ENCODE measurements around the gene TP53I13.

Gene TP53I13

GRCh38 chr17:29567554-29568330 is 759 bp upstream of the TP53I13 start:
- peak; percentile 53 for DNase-seq (ENCODE audit: low read depth)

GRCh38 chr17:29569245-29569950 is 897 bp downstream of the TP53I13 start:
- no peak for DNase-seq (ENCODE audit: low read depth)

DNA sequence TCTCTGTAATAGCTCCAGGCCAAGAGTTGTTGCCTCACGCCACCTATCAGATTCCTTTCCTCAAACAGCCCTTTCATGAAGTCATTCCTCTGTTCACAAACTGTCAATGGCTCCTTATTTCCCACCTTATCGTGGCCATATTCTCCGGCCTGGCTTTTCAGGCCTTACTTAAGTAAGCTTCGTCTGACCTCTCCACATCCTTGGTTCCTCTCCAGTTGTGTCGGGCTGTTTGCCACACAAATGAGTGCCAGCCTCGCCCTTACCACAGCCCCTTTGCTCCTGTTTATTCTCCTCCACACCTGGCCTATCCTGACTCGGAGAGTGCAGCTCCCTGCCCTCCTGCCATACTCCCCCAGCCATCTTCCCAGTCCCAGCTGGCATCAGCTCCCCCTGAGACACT is 2.0 kb downstream of the TP53I13 start:
- no peak for DNase-seq (ENCODE audit: low read depth)

- DNase-seq (ENCODE audit: low read depth) = no peak
Measured at GRCh38 chr17:29571486-29571882, 3.0 kb downstream of the TP53I13 start.

- no peak for DNase-seq (ENCODE audit: low read depth)
Measured at GRCh38 chr17:29571883-29572681, 3.6 kb downstream of the TP53I13 start.

- DNase-seq (ENCODE audit: low read depth) = peak; percentile 52
Measured at GRCh38 chr17:29572691-29573557, 4.4 kb downstream of the TP53I13 start.

- DNase-seq (ENCODE audit: low read depth) = no peak
Measured at GRCh38 chr17:29573558-29573869, 5.0 kb downstream of the TP53I13 start.

- no peak for DNase-seq (ENCODE audit: low read depth)
Measured at GRCh38 chr17:29573871-29574731, 5.6 kb downstream of the TP53I13 start.

DNA sequence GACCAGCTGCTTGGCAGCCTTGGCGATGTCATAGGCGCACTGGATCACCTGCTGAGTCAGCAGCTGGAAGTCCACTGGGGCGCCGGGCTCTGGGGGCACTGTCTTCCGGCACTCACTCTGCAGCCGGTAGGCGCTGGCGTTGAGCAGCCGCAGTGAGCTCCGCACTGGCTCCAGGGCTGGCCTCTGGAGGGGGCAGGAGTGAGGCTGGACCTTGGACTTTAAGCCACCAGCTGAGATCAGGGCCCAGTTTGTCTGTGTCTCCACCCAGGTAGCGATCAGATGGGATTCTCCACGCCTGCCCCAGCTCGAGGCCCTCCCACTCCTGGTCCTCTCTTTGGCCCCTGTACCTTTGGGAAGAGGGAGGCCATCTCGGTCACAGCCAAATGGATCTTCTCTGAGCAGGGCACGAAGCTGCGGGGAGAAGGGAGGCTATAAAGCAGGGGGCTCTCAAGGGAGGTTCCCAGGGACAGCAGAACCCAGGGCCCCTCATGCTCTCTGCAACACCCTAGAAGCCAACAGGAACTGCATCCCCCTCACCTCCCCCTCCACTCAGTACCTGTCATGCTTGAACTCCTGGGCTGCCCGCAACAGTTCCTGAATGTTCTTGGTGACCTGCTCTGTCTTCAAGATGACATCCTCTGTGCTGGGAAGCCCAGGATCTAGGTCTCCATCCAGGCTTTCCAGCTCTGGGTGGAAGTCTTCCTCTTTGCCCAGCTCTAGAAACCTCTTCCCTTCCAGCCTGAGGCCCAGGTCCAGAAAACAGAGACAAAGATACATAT is 6.4 kb downstream of the TP53I13 start:
- no peak for DNase-seq (ENCODE audit: low read depth)

- DNase-seq (ENCODE audit: low read depth) = no peak
Measured at GRCh38 chr17:29575511-29576213, 7.2 kb downstream of the TP53I13 start.

- DNase-seq (ENCODE audit: low read depth) = no peak
Measured at GRCh38 chr17:29576214-29577000, 7.9 kb downstream of the TP53I13 start.

DNA sequence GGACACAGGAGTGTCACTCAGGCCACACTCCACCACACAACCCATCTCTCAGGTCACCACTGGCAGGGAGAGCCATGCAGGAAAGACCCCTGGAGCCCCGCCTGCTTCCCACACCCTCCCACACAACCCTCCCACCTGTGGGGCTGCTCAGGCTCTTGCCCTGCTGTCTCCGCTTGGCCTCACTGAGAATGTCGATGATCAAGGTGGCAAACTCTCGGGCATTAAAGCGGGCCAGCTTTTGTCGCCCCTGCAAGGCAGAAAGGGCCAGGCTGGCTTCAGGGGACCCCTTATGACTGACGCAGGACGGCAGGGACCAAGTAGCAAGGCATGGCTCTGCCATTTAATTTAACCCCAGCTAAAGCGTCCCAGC is 8.5 kb downstream of the TP53I13 start:
- DNase-seq (ENCODE audit: low read depth) = no peak

DNA sequence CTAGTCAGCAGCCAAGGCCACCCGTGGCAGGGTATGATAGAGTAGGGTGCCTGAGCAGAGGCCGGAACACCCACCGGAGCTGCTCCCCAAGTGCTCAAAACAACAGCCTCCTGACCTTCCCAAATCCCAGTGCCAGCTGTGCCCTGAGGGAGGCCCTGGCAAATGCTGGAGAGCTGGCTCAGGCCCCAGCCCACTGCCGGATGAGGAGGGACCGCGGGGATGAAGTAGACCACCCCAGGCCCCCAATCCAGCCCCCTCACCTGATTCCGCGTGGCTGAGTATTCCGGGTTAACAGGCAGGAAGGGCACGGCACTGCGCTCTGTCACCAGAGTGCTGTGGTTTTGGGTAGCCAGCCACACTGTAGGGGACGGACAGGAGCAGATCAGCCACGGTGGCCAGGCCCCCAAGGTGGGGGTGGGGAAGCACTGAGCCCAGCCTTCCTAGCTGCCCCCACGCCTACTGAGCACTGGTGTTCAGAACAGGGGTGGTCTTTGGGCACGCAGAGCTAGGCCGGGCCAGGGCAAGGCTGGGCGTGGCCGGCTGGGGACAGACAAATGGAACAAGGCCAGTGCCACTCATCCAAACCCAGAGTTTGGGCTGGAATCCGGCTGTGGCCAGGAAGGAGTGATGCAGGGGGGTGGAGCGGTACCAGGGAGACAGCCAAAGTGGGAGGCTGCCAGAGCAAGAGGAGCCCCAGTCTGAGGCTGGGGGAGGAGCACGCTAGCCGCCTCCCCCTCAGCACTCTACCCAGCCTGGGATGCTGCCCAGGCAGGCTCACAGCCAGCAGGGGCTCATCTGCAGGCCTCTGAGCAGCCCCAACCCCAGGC is 9.1 kb downstream of the TP53I13 start:
- DNase-seq (ENCODE audit: low read depth) = peak; percentile 77

- no peak for DNase-seq (ENCODE audit: low read depth)
Measured at GRCh38 chr17:29578626-29579485, 10.4 kb downstream of the TP53I13 start.

DNA sequence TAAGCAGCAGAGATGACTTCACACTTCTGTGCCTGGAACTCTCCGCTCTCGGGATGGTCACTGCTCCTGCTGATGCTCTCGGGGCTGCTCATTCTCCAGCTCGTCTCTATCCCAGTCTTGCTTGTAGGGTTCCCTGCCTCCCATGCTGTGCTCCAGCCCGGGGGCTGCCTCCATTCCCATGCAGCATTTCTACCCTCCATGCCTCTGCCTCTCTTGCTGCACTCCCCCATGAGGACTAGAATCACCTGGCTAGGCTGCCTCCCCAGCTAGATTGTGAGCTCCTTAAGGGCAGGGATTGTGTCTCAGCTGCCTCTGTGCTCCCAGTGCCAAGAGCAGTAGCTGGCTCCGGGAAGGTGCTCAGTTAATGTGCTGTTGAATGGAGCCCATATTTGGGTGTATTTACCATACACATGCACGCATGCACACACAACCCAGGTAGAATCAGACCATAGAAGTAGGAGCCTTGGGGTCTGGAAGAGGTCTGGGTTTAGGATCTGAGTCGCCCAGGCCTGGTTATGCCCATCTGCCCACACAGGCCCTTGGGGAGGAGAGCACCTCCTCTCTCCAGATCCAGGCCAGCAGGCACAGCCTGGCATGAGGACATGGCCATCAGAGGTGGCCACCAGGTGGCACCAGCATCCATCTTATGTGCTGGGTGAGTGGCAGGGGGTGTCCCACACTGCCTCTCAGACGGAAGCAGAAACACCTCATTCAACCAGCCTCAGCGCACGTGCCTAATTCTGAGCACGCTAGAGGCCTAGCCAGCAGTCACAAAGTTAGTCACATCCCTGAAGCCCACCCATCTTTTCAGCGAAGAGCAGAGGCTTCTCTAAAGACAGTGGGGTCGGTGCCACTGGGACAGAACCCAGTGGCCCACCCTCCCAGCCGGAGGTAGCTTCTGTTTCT is 11.6 kb downstream of the TP53I13 start:
- peak; percentile 69 for DNase-seq (ENCODE audit: low read depth)
